OCI-M2 (cell line): ENCODE measurements around the gene SYT5.

Experiments used
- DNase-seq: peaks from one replicate; lab custom pipeline; 2025; ENCODE audit not compliant: unreplicated experiment; lab: John Stamatoyannopoulos, UW

Gene SYT5

GRCh38 chr19:55147545-55148251 lies 32.4 kb downstream of the SYT5 start:
- DNase-seq: no peak

- no peak for DNase-seq
Observed at GRCh38 chr19:55146705-55147273, 33.3 kb downstream of the SYT5 start.

GRCh38 chr19:55146078-55146704 lies 33.9 kb downstream of the SYT5 start:
- DNase-seq: peak; percentile 56

GRCh38 chr19:55145232-55145631 lies 34.9 kb downstream of the SYT5 start:
- no peak for DNase-seq

- no peak for DNase-seq
Observed at GRCh38 chr19:55141696-55142095, 38.4 kb downstream of the SYT5 start.

- DNase-seq: no peak
Observed at GRCh38 chr19:55137915-55138314, 42.2 kb downstream of the SYT5 start.

GRCh38 chr19:55136399-55137102 lies 43.5 kb downstream of the SYT5 start:
- no peak for DNase-seq

- no peak for DNase-seq
Observed at GRCh38 chr19:55134736-55135135, 45.4 kb downstream of the SYT5 start.

- DNase-seq: no peak
Observed at GRCh38 chr19:55133639-55134444, 46.2 kb downstream of the SYT5 start.

GRCh38 chr19:55132453-55133129 lies 47.5 kb downstream of the SYT5 start:
- no peak for DNase-seq

GRCh38 chr19:55131421-55131820 lies 48.7 kb downstream of the SYT5 start:
- DNase-seq: no peak
